ENCODE results near the gene RAX2. TPM values are rescaled to one million over a fixed set of nuclear protein-coding genes. Genes with fewer than 3 reads are reported as not detected.

RAX2 gene
- total and polyA plus RNA-seq, 2 experiments from 2014 or later = 0.22 TPM; not detected in 1

DNA sequence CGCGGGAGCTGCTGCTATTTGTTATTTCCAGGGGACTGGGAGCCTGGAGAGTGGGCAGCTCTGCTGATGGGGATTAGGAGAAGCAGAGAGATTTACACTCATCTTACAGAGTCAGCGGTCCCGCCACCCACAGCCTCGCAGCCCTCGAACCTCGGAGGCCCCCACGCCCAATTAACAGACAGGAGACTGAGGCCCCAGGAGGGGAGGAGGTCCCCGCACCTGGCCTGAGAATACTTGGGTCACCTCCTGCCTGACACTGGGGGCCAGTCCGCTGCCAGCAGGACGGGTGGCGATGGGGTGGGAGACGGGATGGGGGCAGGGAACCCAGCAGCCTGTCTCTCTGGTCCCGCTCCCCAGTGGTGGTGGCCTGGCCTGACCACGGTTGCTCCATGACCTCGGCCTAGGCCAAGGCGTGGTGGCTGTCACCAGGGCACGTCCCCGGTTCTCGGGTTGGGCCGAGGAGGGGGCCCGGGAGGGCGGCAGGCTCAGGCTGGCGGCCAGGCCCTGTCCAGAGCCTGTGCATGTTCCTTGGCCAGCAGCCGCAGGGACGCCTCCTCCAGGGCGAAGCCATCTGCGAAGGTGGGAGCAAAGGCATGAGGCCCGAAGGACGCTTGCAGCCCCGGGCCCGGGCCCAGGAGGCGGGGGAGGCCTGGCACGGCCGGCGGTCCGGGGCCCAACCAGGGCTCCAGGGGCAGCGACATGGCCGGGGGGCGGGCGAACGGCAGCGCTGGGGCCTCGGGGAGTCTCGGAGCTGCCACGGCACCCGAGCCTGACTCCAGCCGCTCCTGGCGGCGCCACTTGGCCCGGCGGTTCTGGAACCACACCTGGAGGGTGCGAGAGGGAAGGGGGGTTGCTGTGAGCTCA is 1.7 kb downstream of the RAX2 start:
- Histone ChIP-seq H3K27ac (no peak overlapping the region), H3K4me1 (ENCODE audit: insufficient read depth) (no peaks in the 10 kb centered on the region), H3K79me2 (no peaks in the 10 kb centered on the region), H3K27me3 (no peaks in the 10 kb centered on the region), H3K9me2 (replicated peaks; ENCODE audit: insufficient read depth) (no peaks in the 10 kb centered on the region), H4K20me1 (ENCODE audit: insufficient read depth, poor library complexity, severe bottlenecking) (no peaks in the 10 kb centered on the region), H3K9me3 (ENCODE audit: low read depth) (no peaks in the 10 kb centered on the region), H3K36me3 (replicated peaks; ENCODE audit: insufficient read depth, low read depth) (no peaks in the 10 kb centered on the region), H3K4me3 (no peak overlapping the region), H3K4me2 (no peak overlapping the region), H2AFZ (no peak overlapping the region)
- TF ChIP-seq EZH2 (IDR thresholded peaks at IDR 0.05; ENCODE audit: borderline replicate concordance) (no peak), EZH2phosphoT487 (IDR thresholded peaks at IDR 0.05; ENCODE audit: low read depth, severe bottlenecking, unreplicated experiment) (no peak)
- TF ChIP-seq, protein P1, sequence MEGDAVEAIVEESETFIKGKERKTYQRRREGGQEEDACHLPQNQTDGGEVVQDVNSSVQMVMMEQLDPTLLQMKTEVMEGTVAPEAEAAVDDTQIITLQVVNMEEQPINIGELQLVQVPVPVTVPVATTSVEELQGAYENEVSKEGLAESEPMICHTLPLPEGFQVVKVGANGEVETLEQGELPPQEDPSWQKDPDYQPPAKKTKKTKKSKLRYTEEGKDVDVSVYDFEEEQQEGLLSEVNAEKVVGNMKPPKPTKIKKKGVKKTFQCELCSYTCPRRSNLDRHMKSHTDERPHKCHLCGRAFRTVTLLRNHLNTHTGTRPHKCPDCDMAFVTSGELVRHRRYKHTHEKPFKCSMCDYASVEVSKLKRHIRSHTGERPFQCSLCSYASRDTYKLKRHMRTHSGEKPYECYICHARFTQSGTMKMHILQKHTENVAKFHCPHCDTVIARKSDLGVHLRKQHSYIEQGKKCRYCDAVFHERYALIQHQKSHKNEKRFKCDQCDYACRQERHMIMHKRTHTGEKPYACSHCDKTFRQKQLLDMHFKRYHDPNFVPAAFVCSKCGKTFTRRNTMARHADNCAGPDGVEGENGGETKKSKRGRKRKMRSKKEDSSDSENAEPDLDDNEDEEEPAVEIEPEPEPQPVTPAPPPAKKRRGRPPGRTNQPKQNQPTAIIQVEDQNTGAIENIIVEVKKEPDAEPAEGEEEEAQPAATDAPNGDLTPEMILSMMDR (IDR thresholded peaks at IDR 0.05; ENCODE audit: poor library complexity) = no peak
- no peak for DNase-seq (ENCODE audit: low spot score)
- WGBS (ENCODE audit: low lambda C conversion rate, missing lambda C conversion rate) = 88% methylated on average over 27 of the region's 53 CpGs

DNA sequence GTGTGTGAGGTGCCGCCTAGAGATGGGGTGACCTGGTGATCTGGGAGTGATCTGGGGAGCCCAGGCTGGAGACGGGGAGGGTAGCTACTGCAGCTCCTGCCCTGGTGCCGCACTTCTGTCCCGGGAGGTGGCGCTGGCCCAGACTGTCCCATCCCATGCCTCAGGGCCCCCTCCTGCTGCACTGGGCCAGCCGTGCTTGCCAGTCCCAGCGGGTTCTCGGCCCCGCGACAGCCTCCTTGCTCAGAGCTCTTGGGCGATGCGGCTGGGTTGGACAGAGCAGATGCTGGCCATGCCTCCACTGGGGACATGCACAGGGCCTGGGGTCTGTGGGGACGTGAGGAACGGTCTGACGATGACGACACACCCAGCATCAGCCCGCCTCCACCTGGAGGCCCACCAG is 2.5 kb downstream of the RAX2 start:
- Histone ChIP-seq H3K9me3 (ENCODE audit: low read depth) (no peaks in the 10 kb centered on the region), H3K9me2 (replicated peaks; ENCODE audit: insufficient read depth) (no peaks in the 10 kb centered on the region), H3K27me3 (no peaks in the 10 kb centered on the region), H3K36me3 (replicated peaks; ENCODE audit: insufficient read depth, low read depth) (no peaks in the 10 kb centered on the region), H3K4me2 (no peak overlapping the region), H3K4me3 (no peak overlapping the region), H3K4me1 (ENCODE audit: insufficient read depth) (no peaks in the 10 kb centered on the region), H3K79me2 (no peaks in the 10 kb centered on the region), H3K27ac (no peak overlapping the region), H2AFZ (no peak overlapping the region), H4K20me1 (ENCODE audit: insufficient read depth, poor library complexity, severe bottlenecking) (no peaks in the 10 kb centered on the region)
- 95% methylated on average over 14 of the region's 17 CpGs for WGBS (ENCODE audit: low lambda C conversion rate, missing lambda C conversion rate)
- no peak for DNase-seq (ENCODE audit: low spot score)
- TF ChIP-seq EZH2 (IDR thresholded peaks at IDR 0.05; ENCODE audit: borderline replicate concordance) = no peak
- TF ChIP-seq, protein P1 (IDR thresholded peaks at IDR 0.05; ENCODE audit: poor library complexity) = no peak
- TF ChIP-seq EZH2phosphoT487 (IDR thresholded peaks at IDR 0.05; ENCODE audit: low read depth, severe bottlenecking, unreplicated experiment) = no peak

DNA sequence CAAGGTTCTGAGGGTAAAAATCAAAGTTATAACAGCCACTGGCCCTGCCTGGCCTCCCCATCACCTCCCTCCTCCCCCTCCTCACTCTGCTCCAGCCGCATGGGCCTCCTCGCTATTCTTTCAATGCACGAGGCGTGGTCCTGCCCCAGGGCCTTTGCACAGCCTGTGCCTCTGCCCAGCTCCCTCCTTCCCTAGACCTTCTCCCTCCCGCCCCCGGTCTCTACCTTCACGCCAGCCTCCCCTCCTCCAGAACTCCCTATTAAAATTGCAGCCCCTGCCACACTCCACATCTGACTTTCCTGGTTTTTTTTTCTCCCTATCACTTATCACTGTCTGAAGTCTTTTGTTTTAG is 3.3 kb downstream of the RAX2 start:
- H2AFZ ChIP-seq = no peak overlapping the region
- peaks cover 4% of the 10 kb centered on the region for H3K79me2 ChIP-seq
- no peak for DNase-seq (ENCODE audit: low spot score)
- no peaks in the 10 kb centered on the region for H3K9me3 ChIP-seq (ENCODE audit: low read depth)
- no peak overlapping the region for H3K27ac ChIP-seq
- no peak overlapping the region for H3K4me3 ChIP-seq
- no peak for TF ChIP-seq EZH2phosphoT487 (IDR thresholded peaks at IDR 0.05; ENCODE audit: low read depth, severe bottlenecking, unreplicated experiment)
- no peak for TF ChIP-seq EZH2 (IDR thresholded peaks at IDR 0.05; ENCODE audit: borderline replicate concordance)
- TF ChIP-seq, protein P1 (IDR thresholded peaks at IDR 0.05; ENCODE audit: poor library complexity) = no peak
- H3K27me3 ChIP-seq = no peaks in the 10 kb centered on the region
- no peaks in the 10 kb centered on the region for H3K9me2 ChIP-seq (replicated peaks; ENCODE audit: insufficient read depth)
- no peaks in the 10 kb centered on the region for H3K4me1 ChIP-seq (ENCODE audit: insufficient read depth)
- H3K36me3 ChIP-seq (replicated peaks; ENCODE audit: insufficient read depth, low read depth) = no peaks in the 10 kb centered on the region
- no peak overlapping the region for H3K4me2 ChIP-seq
- H4K20me1 ChIP-seq (ENCODE audit: insufficient read depth, poor library complexity, severe bottlenecking) = no peaks in the 10 kb centered on the region
- WGBS (ENCODE audit: low lambda C conversion rate, missing lambda C conversion rate) = 93% methylated on average over 2 of the region's 7 CpGs

Measured in hepatocyte (in vitro differentiated cells).